ENCODE data around the gene PDE8B. TPM values are rescaled to one million over a fixed set of nuclear protein-coding genes. Genes with fewer than 3 reads are reported as not detected.

PDE8B gene
- total RNA-seq, 1 donor from 2014 or later, result 7.8 TPM

DNA sequence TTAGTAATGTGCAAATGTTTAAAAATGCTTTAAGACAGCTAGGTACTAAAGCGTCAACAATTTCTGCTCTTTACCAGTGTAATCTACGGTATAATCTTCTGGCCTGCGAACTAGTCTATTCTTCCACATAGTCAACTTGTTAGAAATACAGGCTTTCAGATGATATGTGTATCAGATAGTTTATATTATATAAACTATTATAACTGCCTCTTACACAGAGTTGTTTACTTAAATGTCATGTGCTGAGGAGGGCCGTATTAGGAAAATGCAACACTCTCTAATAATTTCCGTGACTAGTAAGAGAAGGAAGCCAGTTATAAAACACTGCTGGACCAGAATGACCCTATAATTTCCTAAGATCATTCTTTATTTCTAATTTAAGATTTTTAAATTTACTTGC, 218.0 kb downstream of the PDE8B start:
- TF ChIP-seq, protein P1, sequence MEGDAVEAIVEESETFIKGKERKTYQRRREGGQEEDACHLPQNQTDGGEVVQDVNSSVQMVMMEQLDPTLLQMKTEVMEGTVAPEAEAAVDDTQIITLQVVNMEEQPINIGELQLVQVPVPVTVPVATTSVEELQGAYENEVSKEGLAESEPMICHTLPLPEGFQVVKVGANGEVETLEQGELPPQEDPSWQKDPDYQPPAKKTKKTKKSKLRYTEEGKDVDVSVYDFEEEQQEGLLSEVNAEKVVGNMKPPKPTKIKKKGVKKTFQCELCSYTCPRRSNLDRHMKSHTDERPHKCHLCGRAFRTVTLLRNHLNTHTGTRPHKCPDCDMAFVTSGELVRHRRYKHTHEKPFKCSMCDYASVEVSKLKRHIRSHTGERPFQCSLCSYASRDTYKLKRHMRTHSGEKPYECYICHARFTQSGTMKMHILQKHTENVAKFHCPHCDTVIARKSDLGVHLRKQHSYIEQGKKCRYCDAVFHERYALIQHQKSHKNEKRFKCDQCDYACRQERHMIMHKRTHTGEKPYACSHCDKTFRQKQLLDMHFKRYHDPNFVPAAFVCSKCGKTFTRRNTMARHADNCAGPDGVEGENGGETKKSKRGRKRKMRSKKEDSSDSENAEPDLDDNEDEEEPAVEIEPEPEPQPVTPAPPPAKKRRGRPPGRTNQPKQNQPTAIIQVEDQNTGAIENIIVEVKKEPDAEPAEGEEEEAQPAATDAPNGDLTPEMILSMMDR (IDR thresholded peaks at IDR 0.05; ENCODE audit: unreplicated experiment), result no peak
- Mint-ChIP-seq H3K9me3 (ENCODE audit: unreplicated experiment) (no peaks in the 10 kb centered on the region), H3K36me3 (ENCODE audit: low read depth, unreplicated experiment) (no peaks in the 10 kb centered on the region), H3K4me3 (ENCODE audit: unreplicated experiment) (no peak overlapping the region), H3K27me3 (ENCODE audit: unreplicated experiment) (peaks cover 1% of the 10 kb centered on the region), H3K27ac (ENCODE audit: unreplicated experiment) (no peak overlapping the region), H3K4me1 (ENCODE audit: unreplicated experiment) (no peaks in the 10 kb centered on the region)
- no peak for DNase-seq (ENCODE audit: low spot score)

DNA sequence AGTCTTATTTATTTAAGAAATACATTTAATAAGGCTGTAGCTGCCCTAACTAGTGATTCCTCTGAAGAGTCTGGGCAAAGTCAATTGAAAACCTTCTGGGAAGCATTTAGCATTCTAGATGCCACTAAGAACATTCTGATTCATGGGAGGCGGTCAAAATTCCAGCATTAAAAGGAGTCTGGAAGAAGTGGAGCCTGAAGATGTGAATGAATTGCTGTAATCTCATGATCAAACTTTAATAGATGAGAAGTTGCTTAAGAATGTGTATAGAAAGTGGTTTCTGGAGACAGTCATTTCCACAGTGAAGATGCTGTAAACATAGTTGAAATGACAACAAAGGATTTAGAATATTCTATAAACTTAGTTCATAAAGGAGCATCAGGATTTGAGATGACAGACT, 220.2 kb downstream of the PDE8B start:
- peaks cover 6% of the 10 kb centered on the region for H3K36me3 Mint-ChIP-seq (ENCODE audit: low read depth, unreplicated experiment)
- no peak for DNase-seq (ENCODE audit: low spot score)
- no peaks in the 10 kb centered on the region for H3K9me3 Mint-ChIP-seq (ENCODE audit: unreplicated experiment)
- peaks cover 1% of the 10 kb centered on the region for H3K27me3 Mint-ChIP-seq (ENCODE audit: unreplicated experiment)
- no peak overlapping the region for H3K4me3 Mint-ChIP-seq (ENCODE audit: unreplicated experiment)
- TF ChIP-seq, protein P1 (IDR thresholded peaks at IDR 0.05; ENCODE audit: unreplicated experiment), result no peak
- no peak overlapping the region for H3K27ac Mint-ChIP-seq (ENCODE audit: unreplicated experiment)
- H3K4me1 Mint-ChIP-seq (ENCODE audit: unreplicated experiment), result no peaks in the 10 kb centered on the region

DNA sequence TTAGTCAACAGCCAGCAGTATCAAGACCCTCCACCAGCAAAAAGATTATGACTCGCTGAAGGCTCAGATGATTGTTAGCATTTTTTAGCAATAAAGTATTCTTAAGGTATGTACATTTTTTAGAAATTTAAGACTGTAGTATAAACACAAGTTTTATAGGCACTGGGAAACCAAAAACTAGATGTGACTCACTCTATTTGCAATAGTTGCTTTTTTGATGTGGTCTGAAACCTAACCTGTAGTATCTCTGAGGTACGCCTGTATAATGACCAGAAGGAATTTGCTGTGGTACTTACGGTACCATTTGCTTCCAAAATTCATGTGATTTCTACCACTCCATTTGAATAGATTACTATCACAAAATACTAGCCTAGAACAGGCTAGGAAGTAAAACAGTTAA, 220.8 kb downstream of the PDE8B start:
- H3K9me3 Mint-ChIP-seq (ENCODE audit: unreplicated experiment), result no peaks in the 10 kb centered on the region
- H3K4me3 Mint-ChIP-seq (ENCODE audit: unreplicated experiment), result no peak overlapping the region
- peaks cover 1% of the 10 kb centered on the region for H3K27me3 Mint-ChIP-seq (ENCODE audit: unreplicated experiment)
- H3K36me3 Mint-ChIP-seq (ENCODE audit: low read depth, unreplicated experiment), result peaks cover 6% of the 10 kb centered on the region
- TF ChIP-seq, protein P1 (IDR thresholded peaks at IDR 0.05; ENCODE audit: unreplicated experiment), result no peak
- no peaks in the 10 kb centered on the region for H3K4me1 Mint-ChIP-seq (ENCODE audit: unreplicated experiment)
- DNase-seq (ENCODE audit: low spot score), result no peak
- H3K27ac Mint-ChIP-seq (ENCODE audit: unreplicated experiment), result no peak overlapping the region

DNA sequence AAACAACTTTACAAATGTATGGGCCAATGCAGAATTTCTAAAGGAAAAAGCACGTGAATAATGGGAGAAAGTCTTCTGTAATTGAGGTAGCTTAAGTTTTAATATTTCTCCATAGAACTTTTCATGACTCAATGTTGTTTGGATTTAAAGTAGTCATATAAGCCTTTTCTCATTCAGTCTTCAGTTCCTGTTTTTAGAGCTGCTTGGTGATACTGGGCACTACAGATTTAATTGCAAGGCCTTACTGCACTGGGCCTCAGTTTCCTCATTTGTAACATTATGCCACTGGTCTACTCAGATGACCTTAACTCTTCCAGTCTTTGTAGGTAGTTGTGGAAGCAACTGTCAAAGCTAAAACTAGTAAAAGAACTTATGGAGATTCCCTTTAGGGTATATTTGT, 221.2 kb downstream of the PDE8B start:
- TF ChIP-seq, protein P1 (IDR thresholded peaks at IDR 0.05; ENCODE audit: unreplicated experiment), result no peak
- Mint-ChIP-seq H3K4me1 (ENCODE audit: unreplicated experiment) (no peaks in the 10 kb centered on the region), H3K27ac (ENCODE audit: unreplicated experiment) (no peak overlapping the region), H3K4me3 (ENCODE audit: unreplicated experiment) (no peak overlapping the region), H3K36me3 (ENCODE audit: low read depth, unreplicated experiment) (peaks cover 6% of the 10 kb centered on the region), H3K9me3 (ENCODE audit: unreplicated experiment) (no peaks in the 10 kb centered on the region), H3K27me3 (ENCODE audit: unreplicated experiment) (peaks cover 1% of the 10 kb centered on the region)
- DNase-seq (ENCODE audit: low spot score), result no peak

DNA sequence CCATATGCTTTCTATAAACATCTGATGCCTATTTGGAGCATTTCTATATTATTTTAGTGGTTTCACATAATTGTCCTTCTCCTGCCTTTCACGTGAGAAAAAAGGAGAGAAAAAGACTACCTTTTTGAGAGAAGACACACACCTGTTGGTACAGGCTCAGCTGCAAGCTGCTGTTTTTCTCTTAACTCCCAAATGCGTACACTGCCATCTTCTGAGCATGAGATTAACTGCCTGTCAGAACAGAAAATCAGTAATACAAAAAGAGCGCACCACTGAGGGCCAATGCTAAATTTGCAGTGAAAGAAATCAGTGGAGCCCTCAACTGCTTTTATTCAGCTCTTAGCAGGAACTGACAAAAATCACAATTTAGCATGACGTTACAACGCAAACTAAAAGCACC, 226.7 kb downstream of the PDE8B start:
- no peaks in the 10 kb centered on the region for H3K27me3 Mint-ChIP-seq (ENCODE audit: unreplicated experiment)
- no peak overlapping the region for H3K27ac Mint-ChIP-seq (ENCODE audit: unreplicated experiment)
- TF ChIP-seq, protein P1 (IDR thresholded peaks at IDR 0.05; ENCODE audit: unreplicated experiment), result no peak
- no peak for DNase-seq (ENCODE audit: low spot score)
- no peaks in the 10 kb centered on the region for H3K4me1 Mint-ChIP-seq (ENCODE audit: unreplicated experiment)
- H3K36me3 Mint-ChIP-seq (ENCODE audit: low read depth, unreplicated experiment), result peaks cover 6% of the 10 kb centered on the region
- H3K9me3 Mint-ChIP-seq (ENCODE audit: unreplicated experiment), result no peaks in the 10 kb centered on the region
- H3K4me3 Mint-ChIP-seq (ENCODE audit: unreplicated experiment), result no peak overlapping the region

Measured in endothelial cell (in vitro differentiated cells).